HEK293 (cell line): ENCODE data around the gene CIZ1.

ENCODE experiments used
- CTCF ChIA-PET: fragments of 350-600 bp; formaldehyde crosslinking; extraction: SDS; loops from one replicate; lab custom pipeline; 2021; ENCODE audit warnings: antibody characterized with exemption; lab: Yijun Ruan, JAX
- POLR2A ChIA-PET: fragments of 300-600 bp; formaldehyde crosslinking; extraction: SDS; loops from one replicate; lab custom pipeline; 2020; ENCODE audit warnings: antibody characterized with exemption, inconsistent platforms; lab: Yijun Ruan, JAX
- H3K27ac ChIP-seq: fragments of 200-500 bp; sonication (Bioruptor generic); 2 replicates; pipeline ENCODE4 v1.5.1; 2014; ENCODE audit warnings: low read depth, low read length, control low read depth, inconsistent platforms; ENCODE audit errors: extremely low read depth
- H3K36me3 ChIP-seq, 2 experiments: fragments of 200-500 bp in 1 of 2; sonication (Bioruptor generic) in 1 of 2; 1 replicate in 1 of 2; 2 replicates in 1 of 2; pipeline ENCODE4 v1.5.1; 2014 to 2017; ENCODE audit warnings: inconsistent platforms in 2 of 2, low read length in 2 of 2; ENCODE audit not compliant: control insufficient read depth in 2 of 2, insufficient read depth in 1 of 2
- H3K4me1 ChIP-seq: fragments of 200-500 bp; sonication (Bioruptor generic); 2 replicates; pipeline ENCODE4 v1.5.1; 2014; ENCODE audit warnings: mild to moderate bottlenecking, low read length, inconsistent platforms; ENCODE audit not compliant: control insufficient read depth, insufficient read depth
- H3K4me3 ChIP-seq: 2 replicates; pipeline ENCODE4 v1.5.1; 2011; ENCODE audit warnings: low read depth, mild to moderate bottlenecking, control low read depth, low read length, moderate library complexity
- H3K9me3 ChIP-seq: fragments of 200-500 bp; sonication (Bioruptor generic); 2 replicates; pipeline ENCODE4 v1.5.1; 2014; ENCODE audit warnings: low read depth, low read length, inconsistent platforms; ENCODE audit not compliant: control insufficient read depth, insufficient read depth
- GFI1B ChIP-seq: fragments of 450-650 bp; formaldehyde crosslinking; IDR thresholded peaks from 2 replicates; pipeline ENCODE4 v1.5.1; 2016; ENCODE audit warnings: missing biosample characterization, missing genetic modification characterization
- GLIS1 ChIP-seq: fragments of 450-650 bp; formaldehyde crosslinking; IDR thresholded peaks from 2 replicates; pipeline ENCODE4 v1.5.1; 2016; ENCODE audit warnings: missing biosample characterization, missing genetic modification characterization
- HOXA7 ChIP-seq: sonication (generic); formaldehyde crosslinking; IDR thresholded peaks from 2 replicates; pipeline ENCODE4 v1.8.1; 2022; ENCODE audit warnings: missing genetic modification reagents, borderline replicate concordance
- IKZF3 ChIP-seq: fragments of 450-650 bp; IDR thresholded peaks from 2 replicates; pipeline ENCODE4 v1.5.0; 2018; ENCODE audit warnings: missing biosample characterization, mild to moderate bottlenecking, missing genetic modification characterization, moderate library complexity
- SP2 ChIP-seq: fragments of 450-650 bp; formaldehyde crosslinking; IDR thresholded peaks from 2 replicates; pipeline ENCODE4 v1.5.1; 2016; ENCODE audit warnings: missing biosample characterization, missing genetic modification characterization
- SP7 ChIP-seq: fragments of 450-650 bp; formaldehyde crosslinking; IDR thresholded peaks from 2 replicates; pipeline ENCODE4 v1.5.1; 2016; ENCODE audit warnings: missing biosample characterization, missing genetic modification characterization
- ZBTB17 ChIP-seq: fragments of 450-650 bp; formaldehyde crosslinking; IDR thresholded peaks from 2 replicates; pipeline ENCODE4 v1.5.1; 2016; ENCODE audit warnings: missing biosample characterization, missing genetic modification characterization
- ZBTB8A ChIP-seq: fragments of 450-650 bp; formaldehyde crosslinking; IDR thresholded peaks from 2 replicates; pipeline ENCODE4 v1.5.1; 2016; ENCODE audit warnings: missing biosample characterization, missing genetic modification characterization
- ZEB2 ChIP-seq: fragments of 450-650 bp; formaldehyde crosslinking; IDR thresholded peaks from 2 replicates; pipeline ENCODE4 v1.5.1; 2016; ENCODE audit warnings: missing biosample characterization, missing genetic modification characterization
- ZFP69B ChIP-seq: fragments of 450-650 bp; formaldehyde crosslinking; IDR thresholded peaks from 2 replicates; pipeline ENCODE4 v1.5.1; 2016; ENCODE audit warnings: missing biosample characterization, missing genetic modification characterization
- ZNF211 ChIP-seq: fragments of 450-650 bp; formaldehyde crosslinking; IDR thresholded peaks from 2 replicates; pipeline ENCODE4 v1.5.1; 2016; ENCODE audit warnings: low read depth, missing biosample characterization, missing genetic modification characterization
- ZNF248 ChIP-seq: fragments of 450-650 bp; formaldehyde crosslinking; IDR thresholded peaks from 2 replicates; pipeline ENCODE4 v1.5.1; 2017; ENCODE audit warnings: missing biosample characterization, missing genetic modification characterization
- ZNF354C ChIP-seq: fragments of 450-650 bp; formaldehyde crosslinking; IDR thresholded peaks from 2 replicates; pipeline ENCODE4 v1.5.1; 2016; ENCODE audit warnings: missing biosample characterization, missing genetic modification characterization, low read depth, borderline replicate concordance
- ZNF561 ChIP-seq: fragments of 450-650 bp; IDR thresholded peaks from 2 replicates; pipeline ENCODE4 v1.5.1; 2018; ENCODE audit warnings: missing biosample characterization, missing genetic modification characterization, borderline replicate concordance
- ZNF571 ChIP-seq: fragments of 450-650 bp; formaldehyde crosslinking; IDR thresholded peaks from 2 replicates; pipeline ENCODE4 v1.5.0; 2017; ENCODE audit warnings: missing biosample characterization, missing genetic modification characterization
- ZNF600 ChIP-seq: fragments of 450-650 bp; formaldehyde crosslinking; IDR thresholded peaks from 2 replicates; pipeline ENCODE4 v1.5.1; 2016; ENCODE audit warnings: missing biosample characterization, missing genetic modification characterization
- ZNF664 ChIP-seq: fragments of 450-650 bp; formaldehyde crosslinking; IDR thresholded peaks from 2 replicates; pipeline ENCODE4 v1.5.1; 2016; ENCODE audit warnings: missing biosample characterization, missing genetic modification characterization
- ZNF768 ChIP-seq: fragments of 450-650 bp; formaldehyde crosslinking; IDR thresholded peaks from 2 replicates; pipeline ENCODE4 v1.5.1; 2018; ENCODE audit warnings: missing biosample characterization, mild to moderate bottlenecking, missing genetic modification characterization
- TF ChIP-seq, protein P1 (sequence below): fragments of 450-650 bp; formaldehyde crosslinking; IDR thresholded peaks from 2 replicates; pipeline ENCODE4 v1.5.1; 2016; ENCODE audit warnings: missing biosample characterization, missing genetic modification characterization, borderline replicate concordance
- TF ChIP-seq, protein P2 (sequence below): fragments of 450-650 bp; formaldehyde crosslinking; IDR thresholded peaks from 2 replicates; pipeline ENCODE4 v1.5.1; 2016; ENCODE audit warnings: missing biosample characterization, missing genetic modification characterization
- TF ChIP-seq, protein P3 (sequence below): sonication (generic); formaldehyde crosslinking; IDR thresholded peaks from 2 replicates; pipeline ENCODE4 v1.8.1; 2022; ENCODE audit warnings: mild to moderate bottlenecking, moderate library complexity, missing genetic modification reagents
- TF ChIP-seq, protein P4 (sequence below): fragments of 450-650 bp; formaldehyde crosslinking; IDR thresholded peaks from 2 replicates; pipeline ENCODE4 v1.5.1; 2016; ENCODE audit warnings: missing biosample characterization, missing genetic modification characterization
- TF ChIP-seq, protein P5 (sequence below): fragments of 450-650 bp; formaldehyde crosslinking; IDR thresholded peaks from 2 replicates; pipeline ENCODE4 v1.5.1; 2016; ENCODE audit warnings: missing biosample characterization, missing genetic modification characterization
- TF ChIP-seq, protein P6 (sequence below): fragments of 450-650 bp; formaldehyde crosslinking; IDR thresholded peaks from 2 replicates; pipeline ENCODE4 v1.5.1; 2016; ENCODE audit warnings: missing biosample characterization, missing genetic modification characterization

The CIZ1 gene

DNA sequence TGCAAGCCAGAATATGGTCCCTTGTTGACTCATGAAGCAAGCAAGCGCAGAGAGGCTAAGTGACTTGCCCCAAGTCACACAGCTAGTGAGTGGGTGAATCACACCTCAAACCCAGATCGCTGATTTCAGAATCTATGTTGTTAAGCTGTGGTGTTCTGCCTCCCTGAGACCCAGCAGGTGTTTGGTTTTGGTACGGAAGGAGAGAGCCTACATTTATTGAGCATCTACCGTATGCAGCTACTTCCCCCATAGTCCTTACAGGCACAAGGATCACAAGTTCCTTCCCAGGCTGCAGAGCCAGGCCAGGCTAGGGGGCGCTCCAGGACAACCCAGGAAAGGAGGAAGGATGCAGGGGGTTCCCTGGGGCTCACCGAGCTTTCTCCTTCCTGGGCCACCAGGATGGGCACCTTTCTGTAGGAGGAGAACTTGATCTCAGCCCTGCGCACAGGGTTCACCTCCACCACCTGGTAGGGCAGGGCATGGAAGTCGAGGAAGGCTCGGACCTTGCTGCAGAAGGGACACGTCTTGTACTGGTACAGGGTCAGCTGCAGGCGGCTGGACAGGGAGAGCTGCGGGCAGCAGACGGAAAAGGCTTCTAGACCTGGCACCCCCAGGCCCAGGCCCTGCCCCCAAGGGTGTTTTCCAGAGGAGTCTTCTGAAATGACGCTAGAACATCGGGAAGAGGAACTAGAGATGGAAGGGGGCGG, 66.3 kb downstream of the CIZ1 start:
- ChIA-PET CTCF (interaction anchor here (0.5 to 2.7 kb wide), 35 partner anchors 7 to 296 kb away, joined by 3 to 29 read pairs (median 4); partner anchors contain the start of genes CIZ1, DNM1, EEIG1 and NAIF1), POLR2A (interaction anchor here (0.5 to 1.4 kb wide), 5 partner anchors 25 to 308 kb away, joined by 3 to 5 read pairs (median 4); partner anchors contain the start of genes BBLN and NAIF1)
- peaks cover 0 to 55% of the 10 kb centered on the region in 2 experiments; a peak in 2 of 3 replicates for H3K36me3 ChIP-seq
- H3K4me1 ChIP-seq = no peaks in the 10 kb centered on the region
- TF ChIP-seq ZNF768 = peak; percentile 84; the same call in 1 of the 2 replicates
- no peak for TF ChIP-seq ZNF211 (tag by site-specific recombination)
- TF ChIP-seq ZNF571 (tag by site-specific recombination) = no peak
- TF ChIP-seq, protein P1, sequence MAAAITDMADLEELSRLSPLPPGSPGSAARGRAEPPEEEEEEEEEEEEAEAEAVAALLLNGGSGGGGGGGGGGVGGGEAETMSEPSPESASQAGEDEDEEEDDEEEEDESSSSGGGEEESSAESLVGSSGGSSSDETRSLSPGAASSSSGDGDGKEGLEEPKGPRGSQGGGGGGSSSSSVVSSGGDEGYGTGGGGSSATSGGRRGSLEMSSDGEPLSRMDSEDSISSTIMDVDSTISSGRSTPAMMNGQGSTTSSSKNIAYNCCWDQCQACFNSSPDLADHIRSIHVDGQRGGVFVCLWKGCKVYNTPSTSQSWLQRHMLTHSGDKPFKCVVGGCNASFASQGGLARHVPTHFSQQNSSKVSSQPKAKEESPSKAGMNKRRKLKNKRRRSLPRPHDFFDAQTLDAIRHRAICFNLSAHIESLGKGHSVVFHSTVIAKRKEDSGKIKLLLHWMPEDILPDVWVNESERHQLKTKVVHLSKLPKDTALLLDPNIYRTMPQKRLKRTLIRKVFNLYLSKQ = no peak
- no peak for TF ChIP-seq HOXA7 (CRISPR knock-in tag)
- TF ChIP-seq, protein P2, sequence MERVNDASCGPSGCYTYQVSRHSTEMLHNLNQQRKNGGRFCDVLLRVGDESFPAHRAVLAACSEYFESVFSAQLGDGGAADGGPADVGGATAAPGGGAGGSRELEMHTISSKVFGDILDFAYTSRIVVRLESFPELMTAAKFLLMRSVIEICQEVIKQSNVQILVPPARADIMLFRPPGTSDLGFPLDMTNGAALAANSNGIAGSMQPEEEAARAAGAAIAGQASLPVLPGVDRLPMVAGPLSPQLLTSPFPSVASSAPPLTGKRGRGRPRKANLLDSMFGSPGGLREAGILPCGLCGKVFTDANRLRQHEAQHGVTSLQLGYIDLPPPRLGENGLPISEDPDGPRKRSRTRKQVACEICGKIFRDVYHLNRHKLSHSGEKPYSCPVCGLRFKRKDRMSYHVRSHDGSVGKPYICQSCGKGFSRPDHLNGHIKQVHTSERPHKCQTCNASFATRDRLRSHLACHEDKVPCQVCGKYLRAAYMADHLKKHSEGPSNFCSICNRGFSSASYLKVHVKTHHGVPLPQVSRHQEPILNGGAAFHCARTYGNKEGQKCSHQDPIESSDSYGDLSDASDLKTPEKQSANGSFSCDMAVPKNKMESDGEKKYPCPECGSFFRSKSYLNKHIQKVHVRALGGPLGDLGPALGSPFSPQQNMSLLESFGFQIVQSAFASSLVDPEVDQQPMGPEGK = 0 out of 2 replicates have a peak, but pooled peaks have one; percentile 26
- TF ChIP-seq, protein P3, sequence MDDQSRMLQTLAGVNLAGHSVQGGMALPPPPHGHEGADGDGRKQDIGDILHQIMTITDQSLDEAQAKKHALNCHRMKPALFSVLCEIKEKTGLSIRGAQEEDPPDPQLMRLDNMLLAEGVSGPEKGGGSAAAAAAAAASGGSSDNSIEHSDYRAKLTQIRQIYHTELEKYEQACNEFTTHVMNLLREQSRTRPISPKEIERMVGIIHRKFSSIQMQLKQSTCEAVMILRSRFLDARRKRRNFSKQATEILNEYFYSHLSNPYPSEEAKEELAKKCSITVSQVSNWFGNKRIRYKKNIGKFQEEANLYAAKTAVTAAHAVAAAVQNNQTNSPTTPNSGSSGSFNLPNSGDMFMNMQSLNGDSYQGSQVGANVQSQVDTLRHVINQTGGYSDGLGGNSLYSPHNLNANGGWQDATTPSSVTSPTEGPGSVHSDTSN (CRISPR knock-in tag) = no peak
- peak; percentile 10; the same call in 1 of the 2 replicates for TF ChIP-seq SP7 (tag by site-specific recombination)
- TF ChIP-seq ZNF354C = no peak
- no peak for TF ChIP-seq GFI1B (tag by site-specific recombination)
- no peak for TF ChIP-seq ZNF248 (tag by site-specific recombination)
- no peak for TF ChIP-seq ZFP69B (tag by site-specific recombination)
- TF ChIP-seq, protein P4, sequence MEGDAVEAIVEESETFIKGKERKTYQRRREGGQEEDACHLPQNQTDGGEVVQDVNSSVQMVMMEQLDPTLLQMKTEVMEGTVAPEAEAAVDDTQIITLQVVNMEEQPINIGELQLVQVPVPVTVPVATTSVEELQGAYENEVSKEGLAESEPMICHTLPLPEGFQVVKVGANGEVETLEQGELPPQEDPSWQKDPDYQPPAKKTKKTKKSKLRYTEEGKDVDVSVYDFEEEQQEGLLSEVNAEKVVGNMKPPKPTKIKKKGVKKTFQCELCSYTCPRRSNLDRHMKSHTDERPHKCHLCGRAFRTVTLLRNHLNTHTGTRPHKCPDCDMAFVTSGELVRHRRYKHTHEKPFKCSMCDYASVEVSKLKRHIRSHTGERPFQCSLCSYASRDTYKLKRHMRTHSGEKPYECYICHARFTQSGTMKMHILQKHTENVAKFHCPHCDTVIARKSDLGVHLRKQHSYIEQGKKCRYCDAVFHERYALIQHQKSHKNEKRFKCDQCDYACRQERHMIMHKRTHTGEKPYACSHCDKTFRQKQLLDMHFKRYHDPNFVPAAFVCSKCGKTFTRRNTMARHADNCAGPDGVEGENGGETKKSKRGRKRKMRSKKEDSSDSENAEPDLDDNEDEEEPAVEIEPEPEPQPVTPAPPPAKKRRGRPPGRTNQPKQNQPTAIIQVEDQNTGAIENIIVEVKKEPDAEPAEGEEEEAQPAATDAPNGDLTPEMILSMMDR = peak; percentile 58
- TF ChIP-seq ZNF664 = peak; percentile 92
- TF ChIP-seq ZEB2 (tag by site-specific recombination) = 0 out of 2 replicates have a peak, but pooled peaks have one; percentile 23
- 0 out of 2 replicates have a peak, but pooled peaks have one; percentile 28 for TF ChIP-seq ZNF600 (tag by site-specific recombination)
- TF ChIP-seq ZNF561 (tag by site-specific recombination) = peak; percentile 42; the same call in 1 of the 2 replicates
- TF ChIP-seq ZBTB8A (tag by site-specific recombination) = no peak
- peak; percentile 40 for TF ChIP-seq IKZF3 (tag by site-specific recombination)
- TF ChIP-seq ZBTB17 (tag by site-specific recombination) = peak; percentile 51; the same call in 1 of the 2 replicates
- TF ChIP-seq SP2 (tag by site-specific recombination) = no peak
- TF ChIP-seq, protein P5, sequence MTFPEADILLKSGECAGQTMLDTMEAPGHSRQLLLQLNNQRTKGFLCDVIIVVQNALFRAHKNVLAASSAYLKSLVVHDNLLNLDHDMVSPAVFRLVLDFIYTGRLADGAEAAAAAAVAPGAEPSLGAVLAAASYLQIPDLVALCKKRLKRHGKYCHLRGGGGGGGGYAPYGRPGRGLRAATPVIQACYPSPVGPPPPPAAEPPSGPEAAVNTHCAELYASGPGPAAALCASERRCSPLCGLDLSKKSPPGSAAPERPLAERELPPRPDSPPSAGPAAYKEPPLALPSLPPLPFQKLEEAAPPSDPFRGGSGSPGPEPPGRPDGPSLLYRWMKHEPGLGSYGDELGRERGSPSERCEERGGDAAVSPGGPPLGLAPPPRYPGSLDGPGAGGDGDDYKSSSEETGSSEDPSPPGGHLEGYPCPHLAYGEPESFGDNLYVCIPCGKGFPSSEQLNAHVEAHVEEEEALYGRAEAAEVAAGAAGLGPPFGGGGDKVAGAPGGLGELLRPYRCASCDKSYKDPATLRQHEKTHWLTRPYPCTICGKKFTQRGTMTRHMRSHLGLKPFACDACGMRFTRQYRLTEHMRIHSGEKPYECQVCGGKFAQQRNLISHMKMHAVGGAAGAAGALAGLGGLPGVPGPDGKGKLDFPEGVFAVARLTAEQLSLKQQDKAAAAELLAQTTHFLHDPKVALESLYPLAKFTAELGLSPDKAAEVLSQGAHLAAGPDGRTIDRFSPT (tag by site-specific recombination) = 0 out of 2 replicates have a peak, but pooled peaks have one; percentile 29
- TF ChIP-seq, protein P6, sequence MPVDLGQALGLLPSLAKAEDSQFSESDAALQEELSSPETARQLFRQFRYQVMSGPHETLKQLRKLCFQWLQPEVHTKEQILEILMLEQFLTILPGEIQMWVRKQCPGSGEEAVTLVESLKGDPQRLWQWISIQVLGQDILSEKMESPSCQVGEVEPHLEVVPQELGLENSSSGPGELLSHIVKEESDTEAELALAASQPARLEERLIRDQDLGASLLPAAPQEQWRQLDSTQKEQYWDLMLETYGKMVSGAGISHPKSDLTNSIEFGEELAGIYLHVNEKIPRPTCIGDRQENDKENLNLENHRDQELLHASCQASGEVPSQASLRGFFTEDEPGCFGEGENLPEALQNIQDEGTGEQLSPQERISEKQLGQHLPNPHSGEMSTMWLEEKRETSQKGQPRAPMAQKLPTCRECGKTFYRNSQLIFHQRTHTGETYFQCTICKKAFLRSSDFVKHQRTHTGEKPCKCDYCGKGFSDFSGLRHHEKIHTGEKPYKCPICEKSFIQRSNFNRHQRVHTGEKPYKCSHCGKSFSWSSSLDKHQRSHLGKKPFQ (tag by site-specific recombination) = no peak
- TF ChIP-seq GLIS1 (tag by site-specific recombination) = peak; percentile 44
- no peaks in the 10 kb centered on the region for H3K9me3 ChIP-seq
- no peak overlapping the region for H3K4me3 ChIP-seq
- no peak overlapping the region for H3K27ac ChIP-seq
